HepG2 (cell line): ENCODE results near the gene RAB3IP. TPM values are rescaled to one million over a fixed set of nuclear protein-coding genes. Genes with fewer than 3 reads are reported as not detected.
A peak's percentile ranks its signal among the peaks of the same experiment; 100 is the strongest.

Experiments
- BORCS8-MEF2B ChIP-seq: sonication (generic); formaldehyde crosslinking; IDR thresholded peaks from 2 replicates; pipeline ENCODE4 v1.8.0; 2022; ENCODE audit warnings: mild to moderate bottlenecking, missing genetic modification reagents
- HOXA5 ChIP-seq: sonication (generic); formaldehyde crosslinking; IDR thresholded peaks from 2 replicates; pipeline ENCODE4 v1.4.0; 2020; ENCODE audit warnings: missing genetic modification reagents
- LBX2 ChIP-seq: sonication (generic); formaldehyde crosslinking; IDR thresholded peaks from 2 replicates; pipeline ENCODE4 v1.5.0; 2020; ENCODE audit warnings: missing genetic modification reagents, mild to moderate bottlenecking, borderline replicate concordance
- MAZ ChIP-seq, 2 experiments: sonication (generic) in 1 of 2; formaldehyde crosslinking in 1 of 2; IDR thresholded peaks; 2 replicates each; pipeline versions ENCODE4 v1.5.0 to v1.6.1; 2012 to 2020; ENCODE audit warnings: low read depth in 2 of 2, mild to moderate bottlenecking in 2 of 2, borderline replicate concordance in 1 of 2, improper control_type of control experiment in 1 of 2, low read length in 1 of 2, missing genetic modification reagents in 1 of 2, moderate library complexity in 1 of 2
- PHB2 ChIP-seq: fragments of 450-650 bp; IDR thresholded peaks from 2 replicates; pipeline ENCODE4 v1.6.1; 2018; ENCODE audit not compliant: partially characterized antibody
- PLSCR1 ChIP-seq: sonication (generic); formaldehyde crosslinking; IDR thresholded peaks from 2 replicates; pipeline ENCODE4 v1.5.0; 2020; ENCODE audit warnings: missing genetic modification reagents, mild to moderate bottlenecking, borderline replicate concordance
- RBFOX2 ChIP-seq: fragments of 200-400 bp; formaldehyde crosslinking; IDR thresholded peaks from 2 replicates; pipeline ENCODE4 v1.6.1; 2017; ENCODE audit warnings: low read depth, mild to moderate bottlenecking, low read length
- SP1 ChIP-seq, 2 experiments: fragments of 450-650 bp in 1 of 2; sonication (generic) in 1 of 2; formaldehyde crosslinking in 1 of 2; IDR thresholded peaks; 2 replicates each; pipeline versions ENCODE4 v1.4.0 to v1.6.1; 2016 to 2020; ENCODE audit warnings: missing genetic modification reagents in 1 of 2
- TCF12 ChIP-seq, 2 experiments: fragments of 450-650 bp in 1 of 2; sonication (generic) in 1 of 2; formaldehyde crosslinking in 1 of 2; IDR thresholded peaks; 2 replicates each; pipeline versions ENCODE4 v1.6.1 to v1.8.0; 2017 to 2022; ENCODE audit warnings: antibody characterized with exemption in 1 of 2, mild to moderate bottlenecking in 1 of 2, missing genetic modification reagents in 1 of 2, moderate library complexity in 1 of 2
- ZMYM2 ChIP-seq: sonication (generic); formaldehyde crosslinking; IDR thresholded peaks from 2 replicates; pipeline ENCODE4 v1.8.0; 2022; ENCODE audit warnings: mild to moderate bottlenecking, missing genetic modification reagents
- ZNF101 ChIP-seq: sonication (generic); formaldehyde crosslinking; IDR thresholded peaks from 2 replicates; pipeline ENCODE4 v1.4.0; 2020; ENCODE audit warnings: mild to moderate bottlenecking, low read depth, missing genetic modification reagents, borderline replicate concordance
- ZNF275 ChIP-seq: sonication (generic); formaldehyde crosslinking; IDR thresholded peaks from 2 replicates; pipeline ENCODE4 v1.8.0; 2022; ENCODE audit warnings: missing genetic modification reagents, mild to moderate bottlenecking, inconsistent platforms, borderline replicate concordance
- ZNF34 ChIP-seq: sonication (generic); formaldehyde crosslinking; IDR thresholded peaks from 2 replicates; pipeline ENCODE4 v1.4.0; 2020; ENCODE audit warnings: mild to moderate bottlenecking, missing genetic modification reagents, borderline replicate concordance
- ZNF574 ChIP-seq: sonication (generic); formaldehyde crosslinking; IDR thresholded peaks from 2 replicates; pipeline ENCODE4 v1.4.0; 2020; ENCODE audit warnings: missing genetic modification reagents
- ZNF770 ChIP-seq: sonication (generic); formaldehyde crosslinking; IDR thresholded peaks from 2 replicates; pipeline ENCODE4 v1.5.0; 2020; ENCODE audit warnings: mild to moderate bottlenecking, missing genetic modification reagents
- ZNF784 ChIP-seq: sonication (generic); formaldehyde crosslinking; IDR thresholded peaks from 2 replicates; pipeline ENCODE4 v1.5.1; 2020; ENCODE audit warnings: missing genetic modification reagents, mild to moderate bottlenecking, borderline replicate concordance
- polyA plus RNA-seq, 8 experiments: library from polyadenylated mRNA; depleted of rRNA in 3 of 8; stranded (reverse) in 7 of 8; unstranded in 1 of 8; fragments of >200 nt; fragmentation: Illumina TruSeq in 4 of 8; extraction: Trizol in 4 of 8; gene quantifications; 2 replicates each; pipeline versions ENCODE4 v1.2.1 to v1.2.3, GENCODE V29; 2011 to 2016; ENCODE audit warnings: low read depth in 4 of 8, missing spikeins in 1 of 8, mixed read lengths in 1 of 8; ENCODE audit not compliant: insufficient read depth in 1 of 8
- total RNA-seq, 5 experiments: library from RNA; depleted of rRNA; stranded (reverse); fragments of >200 nt; fragmentation: Illumina TruSeq; extraction: Trizol; gene quantifications; 2 replicates each; pipeline ENCODE4 v1.2.3, GENCODE V29; 2016; ENCODE audit warnings: low read depth in 1 of 5

The RAB3IP gene
- total and polyA plus RNA-seq, 2 of the 13 experiments (the other 11 are each of a cell fraction or from before 2014, with no cell fraction given): 33.6 to 41.1 TPM

GRCh38 chr12:69738351-69739286 lies at the start of gene RAB3IP (continued):
- TF ChIP-seq ZNF770 (CRISPR knock-in tag) (no peak), ZNF784 (CRISPR knock-in tag) (peak; percentile 64; the same call in 1 of the 2 replicates), PHB2 (no peak), ZNF34 (CRISPR knock-in tag) (no peak), ZNF275 (no peak), ZNF101 (CRISPR knock-in tag) (no peak; the same call in 1 of the 2 replicates), SP1 (IDR thresholded peaks at IDR 0.05) (no peak), SP1 (CRISPR knock-in tag; IDR thresholded peaks at IDR 0.05) (peak; percentile 66), BORCS8-MEF2B (CRISPR knock-in tag) (no peak), RBFOX2 (peak; percentile 79), ZNF574 (CRISPR knock-in tag) (peak; percentile 30; the same call in 1 of the 2 replicates), TCF12 (IDR thresholded peaks at IDR 0.05) (no peak), TCF12 (CRISPR knock-in tag; IDR thresholded peaks at IDR 0.05) (0 out of 2 replicates have a peak, but pooled peaks have one; percentile 26), LBX2 (peak; percentile 30; the same call in 1 of the 2 replicates), HOXA5 (CRISPR knock-in tag) (0 out of 2 replicates have a peak, but pooled peaks have one; percentile 13), MAZ (IDR thresholded peaks at IDR 0.05; ENCODE audit: borderline replicate concordance, low read depth, low read length) (peak; percentile 23; the same call in 1 of the 2 replicates), MAZ (CRISPR knock-in tag; IDR thresholded peaks at IDR 0.05; ENCODE audit: low read depth) (peak; percentile 83), ZMYM2 (no peak), PLSCR1 (CRISPR knock-in tag) (no peak)
